C1 segment of cervical spinal cord (tissue), 14 donors: ENCODE data around the gene TBL1XR1.

Experiments
- DNase-seq, 14 donors: peaks; one replicate each; lab custom pipeline; 2025; lab: John Stamatoyannopoulos, UW

The TBL1XR1 gene

DNA sequence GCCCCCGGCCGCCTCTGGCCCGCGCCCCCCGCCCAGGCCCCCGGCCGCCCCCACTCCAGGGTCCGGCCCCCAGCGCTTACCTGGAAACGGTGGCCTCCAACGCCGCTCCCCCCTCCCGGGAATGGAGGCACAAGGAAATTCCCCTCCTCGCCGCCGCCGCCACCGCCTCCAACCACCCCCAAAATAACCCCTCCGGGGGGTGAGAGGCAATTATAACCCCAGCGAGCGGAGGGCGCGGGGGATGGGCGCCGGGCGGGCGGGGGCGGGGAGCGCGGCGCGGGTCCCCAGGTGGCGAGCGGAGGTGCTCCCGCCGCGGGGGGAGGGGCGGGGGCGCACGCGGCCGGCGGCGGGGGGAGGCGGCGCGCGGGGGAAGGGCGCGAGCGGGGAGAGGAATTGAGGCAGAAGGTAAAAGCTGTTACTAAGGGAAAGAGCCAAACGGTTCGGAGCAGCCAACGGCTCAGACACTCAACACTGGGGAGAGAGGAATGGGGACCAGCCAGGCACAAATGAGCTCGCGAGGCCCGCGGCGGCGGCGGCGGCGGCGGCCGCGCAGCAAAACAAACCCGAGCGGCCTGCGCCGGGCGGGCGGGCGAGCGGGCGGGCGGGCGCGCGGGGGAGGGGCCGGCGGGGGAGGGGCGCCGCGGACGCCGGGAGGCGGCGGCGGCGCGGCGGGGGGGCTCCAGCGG, at the start of gene TBL1XR1:
TBL1XR1 (minus strand) TSS at position 442 of the 686 bp plus-strand sequence. CDS start 132,505 bp downstream, outside the sequence.
- peak; percentile 40 to 93 (median 88) for DNase-seq

- no peak for DNase-seq
Measured at GRCh38 chr3:177245250-177245649, 48.0 kb upstream of the TBL1XR1 start.

DNA sequence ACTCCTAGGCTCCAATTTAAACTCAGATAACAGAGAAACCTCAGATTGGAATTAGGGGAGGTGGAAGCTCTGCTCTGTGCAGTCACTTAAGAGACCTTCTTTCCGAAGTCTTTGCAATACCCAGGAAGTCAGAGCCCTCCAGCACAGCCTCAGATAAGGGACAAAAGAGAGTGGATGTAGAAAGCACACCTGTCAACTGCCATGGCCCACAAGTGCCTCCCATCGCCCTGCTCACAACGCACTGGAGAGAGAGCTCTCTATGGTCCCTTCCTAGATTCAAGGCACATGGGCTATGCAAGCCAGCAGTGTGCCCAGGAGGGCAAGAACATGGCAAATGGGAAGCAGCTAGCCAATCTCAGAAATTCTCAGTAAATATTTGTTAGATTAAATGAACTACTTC, 47.3 kb upstream of the TBL1XR1 start:
- DNase-seq: no peak

DNA sequence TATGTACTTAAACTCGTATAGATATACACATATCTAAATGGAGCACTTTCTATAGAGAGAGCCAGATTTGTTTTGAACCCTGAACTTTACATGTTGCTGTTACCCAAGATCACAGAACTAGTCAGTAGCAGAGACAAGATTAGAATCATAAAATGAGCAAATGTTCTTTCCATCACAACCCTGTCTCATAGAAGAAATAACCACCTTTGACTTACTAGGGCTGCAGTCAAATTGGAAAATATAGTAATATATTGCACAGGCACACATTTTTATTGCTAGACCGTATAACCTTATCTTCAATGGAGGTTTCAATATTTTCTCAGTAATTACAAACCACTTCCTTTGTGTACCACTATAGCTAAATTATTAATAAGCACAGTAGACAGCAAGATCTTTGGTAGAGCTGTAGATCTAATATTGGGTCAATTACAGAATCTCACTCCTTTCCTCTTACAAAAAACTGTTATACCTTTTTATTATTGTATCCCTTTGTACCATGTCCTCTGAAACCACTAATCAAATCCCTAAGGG, 41.5 kb upstream of the TBL1XR1 start:
- no peak for DNase-seq

DNA sequence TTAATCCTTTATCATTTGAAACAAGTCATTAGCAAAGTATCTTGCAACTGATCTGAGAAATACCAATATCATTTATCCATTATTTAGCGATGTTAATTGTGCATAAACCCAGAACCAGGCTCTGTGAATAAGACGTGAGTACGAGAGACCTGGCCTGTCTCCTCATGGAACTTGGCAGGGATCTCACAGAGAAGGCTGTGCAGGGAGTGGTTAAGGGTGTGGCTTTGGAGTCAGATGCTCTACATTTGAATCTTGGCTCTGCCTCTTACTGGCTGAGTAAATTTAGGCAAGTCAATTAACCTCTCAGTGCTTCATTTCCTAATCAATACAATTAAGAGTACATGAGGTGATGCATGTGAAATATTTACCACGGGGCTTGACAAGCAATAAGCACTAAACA, 39.9 kb upstream of the TBL1XR1 start:
- DNase-seq: no peak

- DNase-seq: no peak
Measured at GRCh38 chr3:177236704-177237103, 39.4 kb upstream of the TBL1XR1 start.

GRCh38 chr3:177234121-177234520, 36.8 kb upstream of the TBL1XR1 start:
- DNase-seq: no peak

GRCh38 chr3:177231242-177231641, 34.0 kb upstream of the TBL1XR1 start:
- no peak for DNase-seq

DNA sequence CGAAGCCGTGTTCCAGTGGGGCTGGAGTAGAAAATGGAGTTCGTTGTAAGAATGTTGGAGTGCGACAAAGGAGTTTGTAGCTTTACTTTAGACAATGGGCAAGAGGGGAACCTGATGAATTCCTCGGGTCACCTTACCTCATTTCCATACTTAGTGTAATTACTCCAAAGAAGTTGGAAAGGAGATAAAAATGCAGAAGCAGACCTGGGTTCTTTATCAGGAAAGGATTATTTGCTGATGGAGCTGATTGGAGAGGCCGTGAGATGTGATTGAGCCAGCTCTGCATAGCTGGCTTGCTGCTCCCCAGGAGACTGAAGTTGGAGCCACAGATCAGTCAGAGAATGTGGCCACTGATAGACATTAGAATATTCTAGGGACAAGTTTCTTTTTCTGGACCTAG, 33.4 kb upstream of the TBL1XR1 start:
- DNase-seq: no peak

DNA sequence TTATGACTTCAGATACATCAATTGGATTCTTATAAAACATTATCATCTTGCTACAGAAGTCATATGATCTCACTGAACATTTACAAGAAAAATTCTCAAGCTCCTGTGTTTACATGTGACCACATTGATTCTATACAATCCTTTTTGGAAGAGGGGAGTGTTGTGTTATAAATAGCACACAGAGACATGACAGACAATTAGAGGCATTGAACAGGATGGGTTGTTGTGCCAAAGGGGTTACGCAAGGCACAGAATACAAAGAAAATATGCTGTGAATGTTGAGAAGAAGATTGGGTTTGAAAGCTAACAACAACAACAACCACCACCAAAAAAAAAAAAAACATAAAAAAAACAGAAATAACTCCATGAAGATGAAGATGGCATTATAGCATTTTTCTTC, 32.5 kb upstream of the TBL1XR1 start:
- no peak for DNase-seq

DNA sequence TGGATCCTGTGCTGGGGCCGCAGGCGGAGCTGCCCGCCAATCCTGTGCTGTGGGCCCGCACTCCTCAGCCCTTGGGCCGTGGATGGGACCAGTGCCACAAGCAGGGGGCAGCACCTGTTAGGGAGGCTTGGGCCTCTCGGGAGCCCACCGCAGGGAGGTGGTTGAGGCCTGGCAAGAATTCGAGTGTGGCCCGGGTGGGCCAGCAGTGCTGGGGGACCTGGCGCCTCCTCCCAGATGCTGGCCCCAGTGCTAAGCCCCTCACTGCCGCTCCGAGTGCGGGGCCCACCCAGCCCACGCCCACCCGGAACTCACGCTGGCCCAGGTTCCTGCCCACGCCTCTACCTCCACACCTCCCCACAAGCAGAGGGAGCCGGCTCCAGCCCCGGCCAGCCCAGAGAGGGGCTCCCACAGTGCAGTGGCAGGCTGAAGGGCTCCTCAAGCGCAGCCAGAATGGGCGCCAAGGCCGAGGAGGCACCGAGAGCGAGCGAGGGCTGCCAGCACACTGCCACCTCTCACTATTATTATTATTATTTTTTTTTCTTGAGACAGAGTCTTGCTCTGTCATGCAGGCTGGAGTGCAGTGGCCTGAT, 31.4 kb upstream of the TBL1XR1 start:
- no peak for DNase-seq

- DNase-seq: no peak
Measured at GRCh38 chr3:177224414-177224813, 27.1 kb upstream of the TBL1XR1 start.

GRCh38 chr3:177221744-177222143, 24.5 kb upstream of the TBL1XR1 start:
- DNase-seq: no peak

- no peak for DNase-seq
Measured at GRCh38 chr3:177220136-177220974, 23.1 kb upstream of the TBL1XR1 start.

DNA sequence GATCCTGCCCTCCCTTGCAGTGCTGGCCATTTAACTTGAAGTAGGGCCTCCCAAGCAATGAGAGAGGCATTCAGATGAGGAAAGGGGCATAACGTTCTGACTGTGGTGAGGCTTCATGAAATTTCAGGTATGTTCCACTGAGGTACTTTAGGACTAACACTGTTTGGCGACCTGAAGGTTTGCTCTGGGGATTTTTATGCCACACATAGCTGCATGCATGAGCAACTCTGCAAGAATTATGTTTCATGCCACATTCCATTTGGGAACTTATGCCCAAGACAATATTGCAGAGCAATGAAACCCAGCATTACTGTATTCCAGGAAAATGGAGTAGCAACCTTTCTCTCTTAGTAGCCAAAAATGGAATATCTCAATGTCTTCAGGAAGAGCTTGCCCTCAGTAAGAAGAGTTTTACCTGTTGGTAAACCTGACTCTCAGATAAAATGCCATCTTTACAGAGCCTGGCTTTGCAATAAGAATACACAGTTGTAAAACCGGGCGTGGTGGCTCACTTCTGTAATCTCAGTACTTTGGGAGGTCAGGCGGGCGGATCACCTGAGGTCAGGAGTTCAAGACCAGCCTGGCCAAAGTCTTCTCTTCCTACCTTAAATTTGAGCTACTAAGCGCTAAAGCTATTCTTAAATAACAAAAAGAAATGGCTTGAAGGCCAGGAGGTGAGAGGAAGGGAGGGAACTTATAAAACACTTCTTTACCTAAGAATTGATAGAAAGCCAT, 16.7 kb upstream of the TBL1XR1 start:
- no peak for DNase-seq

- DNase-seq: no peak
Measured at GRCh38 chr3:177212756-177213155, 15.5 kb upstream of the TBL1XR1 start.

- no peak for DNase-seq
Measured at GRCh38 chr3:177212278-177212610, 15.0 kb upstream of the TBL1XR1 start.

GRCh38 chr3:177211503-177212277, 14.4 kb upstream of the TBL1XR1 start:
- no peak for DNase-seq

GRCh38 chr3:177210744-177211502, 13.6 kb upstream of the TBL1XR1 start:
- no peak for DNase-seq

GRCh38 chr3:177209509-177209908, 12.2 kb upstream of the TBL1XR1 start:
- no peak for DNase-seq
